Measurements from ENCODE around the gene PSORS1C2. TPM values are rescaled to one million over a fixed set of nuclear protein-coding genes. Genes with fewer than 3 reads are reported as not detected.

Gene PSORS1C2
- total RNA-seq, 1 experiment from 2014 or later, result 0.33 TPM

GRCh38 chr6:31132806-31133205 lies 6.1 kb downstream of the PSORS1C2 start:
- no peaks in the 10 kb centered on the region for H3K23me2 ChIP-seq (ENCODE audit: insufficient read length, low read depth, low read length, poor library complexity, severe bottlenecking)
- peaks cover 3% of the 10 kb centered on the region; the same call in 1 of the 2 replicates for H3K4me1 ChIP-seq (ENCODE audit: insufficient read depth, low read length)
- peaks cover 3% of the 10 kb centered on the region for H3K27me3 Mint-ChIP-seq (ENCODE audit: low read depth)
- no CpG with 5 or more reads among the region's 6 CpGs for WGBS (ENCODE audit: extremely low coverage, insufficient read length, low lambda C conversion rate)
- no peak overlapping the region for H2BK120ac ChIP-seq (ENCODE audit: low read depth, low read length, poor library complexity, severe bottlenecking)
- H2BK15ac ChIP-seq (ENCODE audit: low read depth, low read length), result no peak overlapping the region
- H3K23ac ChIP-seq (ENCODE audit: insufficient read length, low read depth, low read length), result no peak overlapping the region
- H4K8ac ChIP-seq (replicated peaks; ENCODE audit: insufficient read length, low read depth, low read length), result no peak overlapping the region
- no peaks in the 10 kb centered on the region; a peak in 2 of 5 replicates for H3K9me3 Mint-ChIP-seq
- H3K27ac ChIP-seq (ENCODE audit: insufficient read length, low read depth, low read length), result no peak overlapping the region
- no peak overlapping the region for H4K91ac ChIP-seq (ENCODE audit: insufficient read length, low read depth, low read length)
- H3K4me2 ChIP-seq (ENCODE audit: insufficient read depth, insufficient read length, low read length), result no peak overlapping the region
- H2AFZ ChIP-seq (ENCODE audit: low read length), result no peak overlapping the region
- H4K5ac ChIP-seq (ENCODE audit: insufficient read length, low read depth, low read length), result no peak overlapping the region
- no peak overlapping the region for H3K4ac ChIP-seq (ENCODE audit: low read depth, low read length)
- H3K4me1 Mint-ChIP-seq, result peaks cover 25 to 29% of the 10 kb centered on the region in 2 experiments
- H3K79me2 ChIP-seq (ENCODE audit: insufficient read depth, low read length), result no peaks in the 10 kb centered on the region
- H2BK20ac ChIP-seq (ENCODE audit: low read depth, low read length, poor library complexity, severe bottlenecking), result no peak overlapping the region
- H3K9ac ChIP-seq (ENCODE audit: extremely low read depth, insufficient read length, low read length), result no peak overlapping the region
- no peaks in the 10 kb centered on the region for H4K20me1 ChIP-seq (ENCODE audit: control insufficient read depth, insufficient read depth, insufficient read length)
- no peak overlapping the region for H2BK5ac ChIP-seq (ENCODE audit: insufficient read length, low read length)
- H3K4me3 Mint-ChIP-seq, result no peak overlapping the region
- no peaks in the 10 kb centered on the region for H3K9me3 ChIP-seq (ENCODE audit: control insufficient read depth, low read depth, low read length)
- no peak overlapping the region for H3K27ac Mint-ChIP-seq
- no peak overlapping the region for H3K18ac ChIP-seq (ENCODE audit: insufficient read length, low read depth, low read length)
- H3K14ac ChIP-seq (ENCODE audit: insufficient read depth, low read length), result no peak overlapping the region
- H3K56ac ChIP-seq (ENCODE audit: insufficient read length, low read depth, low read length), result no peak overlapping the region
- H2BK12ac ChIP-seq (ENCODE audit: insufficient read length, low read depth, low read length), result no peak overlapping the region
- no peaks in the 10 kb centered on the region for H3K27me3 ChIP-seq (ENCODE audit: insufficient read depth, low read length)
- no peak overlapping the region for H2AK5ac ChIP-seq (ENCODE audit: insufficient read length, low read length)
- no peak for DNase-seq
- H3K79me1 ChIP-seq (ENCODE audit: insufficient read depth, low read depth, low read length, poor library complexity, severe bottlenecking), result no peaks in the 10 kb centered on the region
- TF ChIP-seq CTCF (conservative IDR thresholded peaks at IDR 0.05), result no peak
- H3K36me3 Mint-ChIP-seq (ENCODE audit: insufficient read depth in 1 of 3, low read depth in 3 of 3), result no peaks in the 10 kb centered on the region
- no peak overlapping the region for H3T11ph ChIP-seq (ENCODE audit: low read length)
